Colonic mucosa (tissue), 4 donors: ENCODE results near the gene SYPL1. TPM values are rescaled to one million over a fixed set of nuclear protein-coding genes. Genes with fewer than 3 reads are reported as not detected.

Experiments
- DNase-seq: peaks from one replicate; pipeline ENCODE4 v3.0.0-alpha.2; 2020
- H3K27ac ChIP-seq: fragments of 200-600 bp; one replicate; pipeline ENCODE4 v1.8.0; 2021
- H3K27me3 ChIP-seq: fragments of 200-600 bp; one replicate; pipeline ENCODE4 v1.8.0; 2021
- H3K36me3 ChIP-seq: fragments of 200-600 bp; one replicate; pipeline ENCODE4 v1.8.0; 2021
- H3K4me1 ChIP-seq: fragments of 200-600 bp; one replicate; pipeline ENCODE4 v1.8.0; 2021; ENCODE audit warnings: mild to moderate bottlenecking
- H3K4me3 ChIP-seq: fragments of 200-600 bp; one replicate; pipeline ENCODE4 v1.8.0; 2021
- H3K9ac ChIP-seq, 2 donors: one replicate each; pipeline ENCODE4 v1.7.0; 2013; ENCODE audit warnings: control low read depth in 2 of 2, low read depth in 2 of 2, low read length in 2 of 2
- H3K9me3 ChIP-seq: fragments of 200-600 bp; one replicate; pipeline ENCODE4 v1.8.0; 2021
- intact Hi-C: fragments of 100-400 bp; cut with DNase I; formaldehyde crosslinking; loops from one replicate; pipeline ENCODE4 v1.14.1; 2022
- total RNA-seq, 2 donors: library from RNA; stranded (reverse); fragmentation: NEBNext Ultra II Directional in 1 of 2; extraction: Animal tissue kit (Norgen Biotek cat#: 25700) in 1 of 2; gene quantifications; one replicate each; pipeline ENCODE4 v1.2.1, GENCODE V29; 2021
- TF ChIP-seq, protein P1 (sequence below): fragments of 200-600 bp; IDR thresholded peaks from one replicate; pipeline ENCODE4 v1.8.0; 2022; ENCODE audit warnings: antibody characterized with exemption, mild to moderate bottlenecking
- donor health status: healthy.
- donor health status: DM: no; HTN: no; CAD: no.
- donor health status: DM: no; HTN: no; CAD: no.

The SYPL1 gene
- total RNA-seq, 2 donors from 2014 or later = 89.0 to 94.0 TPM

DNA sequence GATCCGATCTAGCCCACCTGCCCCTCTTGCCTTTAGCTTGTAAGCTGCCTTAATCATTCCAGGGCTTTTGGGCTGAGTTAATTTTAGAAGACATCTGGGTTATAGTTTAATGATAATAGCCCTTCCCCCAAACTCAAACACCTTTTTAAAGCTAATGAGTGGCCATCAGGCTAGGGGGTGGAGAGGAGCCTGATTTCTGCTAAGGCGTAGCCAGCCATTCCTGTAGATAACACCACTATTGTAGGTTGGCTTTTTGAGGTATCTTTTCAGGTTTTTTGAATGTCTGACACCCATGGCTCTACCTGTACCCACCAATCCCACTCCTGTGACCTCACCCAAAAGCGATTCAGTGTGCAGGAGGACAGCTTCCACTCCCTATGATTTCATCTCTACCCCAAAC is 7.6 kb upstream of the SYPL1 start:
- TF ChIP-seq, protein P1, sequence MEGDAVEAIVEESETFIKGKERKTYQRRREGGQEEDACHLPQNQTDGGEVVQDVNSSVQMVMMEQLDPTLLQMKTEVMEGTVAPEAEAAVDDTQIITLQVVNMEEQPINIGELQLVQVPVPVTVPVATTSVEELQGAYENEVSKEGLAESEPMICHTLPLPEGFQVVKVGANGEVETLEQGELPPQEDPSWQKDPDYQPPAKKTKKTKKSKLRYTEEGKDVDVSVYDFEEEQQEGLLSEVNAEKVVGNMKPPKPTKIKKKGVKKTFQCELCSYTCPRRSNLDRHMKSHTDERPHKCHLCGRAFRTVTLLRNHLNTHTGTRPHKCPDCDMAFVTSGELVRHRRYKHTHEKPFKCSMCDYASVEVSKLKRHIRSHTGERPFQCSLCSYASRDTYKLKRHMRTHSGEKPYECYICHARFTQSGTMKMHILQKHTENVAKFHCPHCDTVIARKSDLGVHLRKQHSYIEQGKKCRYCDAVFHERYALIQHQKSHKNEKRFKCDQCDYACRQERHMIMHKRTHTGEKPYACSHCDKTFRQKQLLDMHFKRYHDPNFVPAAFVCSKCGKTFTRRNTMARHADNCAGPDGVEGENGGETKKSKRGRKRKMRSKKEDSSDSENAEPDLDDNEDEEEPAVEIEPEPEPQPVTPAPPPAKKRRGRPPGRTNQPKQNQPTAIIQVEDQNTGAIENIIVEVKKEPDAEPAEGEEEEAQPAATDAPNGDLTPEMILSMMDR = no peak
- Histone ChIP-seq H3K9ac (no peak overlapping the region), H3K36me3 (no peaks in the 10 kb centered on the region), H3K4me3 (no peak overlapping the region), H3K27ac (no peak overlapping the region), H3K27me3 (no peaks in the 10 kb centered on the region), H3K4me1 (no peaks in the 10 kb centered on the region), H3K9me3 (no peaks in the 10 kb centered on the region)
- DNase-seq = no peak
- intact Hi-C loops = no loop called here

DNA sequence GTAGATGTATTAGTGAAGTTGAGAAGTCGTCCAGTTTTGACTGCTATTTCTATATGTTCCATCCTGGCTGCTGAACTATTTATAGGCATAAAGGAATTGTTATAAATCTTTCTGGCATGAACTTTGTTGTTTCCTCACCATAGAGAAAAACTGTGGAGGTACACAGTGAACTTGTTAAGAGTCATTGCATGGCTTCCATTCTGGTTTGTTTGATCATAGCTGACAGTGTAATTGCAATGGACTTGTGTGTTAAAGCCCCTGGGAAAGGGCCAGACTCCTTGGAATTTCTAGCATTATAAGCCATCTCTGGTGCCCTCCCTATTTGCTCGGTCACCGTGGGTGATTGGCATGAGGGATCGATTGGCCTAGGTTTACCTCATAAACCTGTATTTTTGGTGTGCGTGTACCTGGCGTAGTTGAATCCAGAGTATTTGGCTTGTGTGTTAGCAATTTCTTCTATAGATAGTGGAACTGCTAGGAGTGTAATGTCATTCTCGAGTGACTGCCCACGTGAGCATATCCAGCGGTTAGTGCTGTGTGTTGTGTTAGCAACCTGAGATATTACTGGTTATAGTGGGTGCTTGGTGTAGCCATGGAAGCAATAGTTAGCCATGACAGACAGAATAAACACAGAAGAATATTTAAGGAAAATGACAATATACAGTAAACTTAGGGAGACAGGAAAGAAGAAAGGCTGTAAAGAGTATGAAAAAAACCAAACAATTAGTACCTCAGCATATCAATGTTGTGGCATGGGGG is 5.9 kb upstream of the SYPL1 start:
- Histone ChIP-seq H3K9me3 (no peaks in the 10 kb centered on the region), H3K27me3 (no peaks in the 10 kb centered on the region), H3K4me1 (no peaks in the 10 kb centered on the region), H3K9ac (no peak overlapping the region), H3K36me3 (no peaks in the 10 kb centered on the region), H3K27ac (no peak overlapping the region), H3K4me3 (no peak overlapping the region)
- TF ChIP-seq, protein P1 = no peak
- intact Hi-C loops = no loop called here
- DNase-seq = no peak

DNA sequence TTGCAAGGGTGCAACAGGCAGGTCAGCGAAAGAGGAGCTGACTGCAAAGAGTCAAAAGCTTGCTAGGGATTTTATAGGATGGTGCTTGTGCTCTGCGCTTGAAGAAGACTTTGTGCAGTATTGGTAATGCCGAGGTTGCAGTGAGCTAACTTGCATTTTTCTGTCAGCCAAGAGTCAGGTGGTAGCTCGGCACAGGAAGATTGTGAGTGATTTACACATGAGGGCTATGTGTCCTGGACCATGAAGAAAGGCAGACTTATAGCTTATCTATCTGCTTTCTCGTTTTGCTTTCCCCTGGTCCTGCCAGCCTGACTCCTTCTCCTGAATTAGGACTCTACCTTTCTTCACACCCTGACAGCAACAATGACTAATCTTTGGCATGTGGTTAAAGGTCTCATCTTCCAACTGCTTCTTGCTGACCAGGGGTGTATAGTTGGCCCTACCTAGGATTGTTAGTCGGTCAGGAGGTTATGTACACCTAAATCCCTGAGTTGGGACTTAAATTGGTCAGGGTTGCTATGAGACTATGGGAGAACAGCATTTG is 4.1 kb upstream of the SYPL1 start:
- TF ChIP-seq, protein P1 = no peak
- Histone ChIP-seq H3K9ac (no peak overlapping the region), H3K27me3 (no peaks in the 10 kb centered on the region), H3K9me3 (no peaks in the 10 kb centered on the region), H3K27ac (no peak overlapping the region), H3K36me3 (no peaks in the 10 kb centered on the region), H3K4me3 (no peak overlapping the region), H3K4me1 (no peaks in the 10 kb centered on the region)
- intact Hi-C loops = no loop called here
- no peak for DNase-seq

DNA sequence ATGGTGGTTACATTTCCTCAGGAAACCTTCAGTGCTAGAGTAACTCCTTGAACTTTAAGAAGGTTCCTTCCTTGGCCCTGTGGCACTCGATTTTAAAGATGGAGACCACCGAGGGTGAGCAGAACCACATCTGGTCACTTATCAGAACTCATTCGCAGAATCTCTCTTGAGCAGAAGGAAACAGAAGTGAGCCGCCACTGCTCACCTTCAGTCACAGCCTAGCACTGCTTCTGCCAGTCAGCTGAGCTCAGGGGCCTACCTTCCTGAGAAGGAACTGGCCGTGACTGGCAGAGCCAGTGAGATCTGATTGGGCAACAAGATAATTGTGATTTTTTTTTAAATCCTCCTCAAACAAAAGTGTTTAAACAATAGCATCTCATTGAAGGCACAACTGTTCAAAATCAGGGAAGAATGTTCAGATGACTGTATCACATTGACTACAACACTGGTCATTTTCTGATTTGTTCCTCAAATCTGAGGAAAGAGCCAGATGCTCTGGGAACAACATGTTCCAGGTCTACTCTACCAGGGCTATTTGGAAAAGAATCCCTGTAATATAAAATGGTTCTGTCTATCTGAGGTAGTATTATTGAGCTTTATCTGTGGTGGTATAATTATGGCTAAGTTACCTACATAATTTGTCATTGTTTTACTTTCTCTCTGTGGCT is 2.7 kb upstream of the SYPL1 start:
- Histone ChIP-seq H3K9me3 (no peaks in the 10 kb centered on the region), H3K36me3 (no peaks in the 10 kb centered on the region), H3K27ac (no peak overlapping the region), H3K9ac (no peak overlapping the region), H3K4me1 (peaks cover 4% of the 10 kb centered on the region), H3K4me3 (no peak overlapping the region), H3K27me3 (no peaks in the 10 kb centered on the region)
- TF ChIP-seq, protein P1 = no peak
- no peak for DNase-seq
- intact Hi-C loops = loop anchor here (5.0 kb wide), 1 partner anchor 43 kb away; no protein-coding TSS in a partner anchor

DNA sequence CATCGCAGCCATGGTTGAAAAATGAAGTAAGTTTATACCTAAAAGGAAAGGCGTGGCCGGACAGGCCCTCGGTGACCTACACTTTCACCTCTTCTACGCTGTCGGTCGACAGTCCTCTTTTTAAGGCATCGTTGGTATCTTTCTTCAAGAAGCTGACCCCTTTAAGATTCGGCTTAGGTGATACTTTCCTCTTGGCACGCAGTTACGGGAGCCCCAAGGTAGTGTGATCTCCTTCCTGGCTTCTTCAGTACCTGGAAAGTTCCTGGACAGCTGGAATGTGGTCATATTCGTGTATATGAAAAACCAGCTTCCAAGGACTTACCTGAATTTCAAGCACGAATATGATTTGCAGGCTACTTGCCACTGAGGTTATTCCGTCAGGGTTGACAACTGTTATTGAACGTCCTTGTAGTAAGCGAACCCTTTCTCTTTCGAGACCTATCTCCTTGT is 885 bp upstream of the SYPL1 start:
- Histone ChIP-seq H3K4me1 (peaks cover 15% of the 10 kb centered on the region), H3K9ac (peak overlapping the region in 1 of 2 donors; percentile 73), H3K27ac (peak overlapping the region; percentile 98), H3K4me3 (peak overlapping the region; percentile 65), H3K9me3 (no peaks in the 10 kb centered on the region), H3K36me3 (no peaks in the 10 kb centered on the region), H3K27me3 (no peaks in the 10 kb centered on the region)
- intact Hi-C loops = loop anchor here (5.0 kb wide), 1 partner anchor 41 kb away; no protein-coding TSS in a partner anchor
- TF ChIP-seq, protein P1 = no peak
- DNase-seq = no peak
